ENCODE measurements around the gene ARHGAP21.

GRCh38 chr10:24645784-24646183 is 77.9 kb downstream of the ARHGAP21 start:
- TF ChIP-seq CTCF (conservative IDR thresholded peaks at IDR 0.05) (no peak), EZH2 (IDR thresholded peaks at IDR 0.05; ENCODE audit: low read depth) (no peak)
